D721Med (cell line): ENCODE measurements around the gene DIDO1.

Experiments
- DNase-seq: peaks from one replicate; pipeline ENCODE4 v3.0.0; 2011; ENCODE audit warnings: low spot score; ENCODE audit not compliant: insufficient read length
- FAIRE-seq: peaks from 2 replicates; lab custom pipeline; 2011; peaks lifted over from hg19 to GRCh38; lab: Jason Lieb, UNC
- CTCF ChIP-seq: IDR thresholded peaks from 2 replicates; pipeline ENCODE4 v1.5.1; 2012; ENCODE audit warnings: mild to moderate bottlenecking, control low read depth; ENCODE audit not compliant: insufficient read depth; ENCODE audit errors: missing control alignments

DIDO1 gene

GRCh38 chr20:62952373-62952967 is 26.2 kb upstream of the DIDO1 start, which contains the start of gene SLC17A9:
TSS of gene SLC17A9 (plus strand) at chr20:62952709. CDS start at chr20:62952831, 122 bp downstream.
- no peak for DNase-seq
- no peak for TF ChIP-seq CTCF
- FAIRE-seq = no peak

GRCh38 chr20:62951896-62952372 is 25.6 kb upstream of the DIDO1 start:
- FAIRE-seq (no peak), DNase-seq (no peak)
- TF ChIP-seq CTCF = no peak

- FAIRE-seq = no peak
- no peak for DNase-seq
- TF ChIP-seq CTCF = no peak
Observed at GRCh38 chr20:62951143-62951895, 25.0 kb upstream of the DIDO1 start.

GRCh38 chr20:62950741-62951140 is 24.4 kb upstream of the DIDO1 start:
- no peak for TF ChIP-seq CTCF
- FAIRE-seq (no peak), DNase-seq (no peak)

GRCh38 chr20:62949962-62950361 is 23.7 kb upstream of the DIDO1 start:
- FAIRE-seq (no peak), DNase-seq (no peak)
- no peak for TF ChIP-seq CTCF

- TF ChIP-seq CTCF = no peak
- FAIRE-seq = no peak
- no peak for DNase-seq
Observed at GRCh38 chr20:62949153-62949821, 23.0 kb upstream of the DIDO1 start.
